GM19452 (cell line): Measurements from ENCODE around the gene SH2D3A.
"Not testable (repeated sequence)": the region's sequence is repeated elsewhere in the genome, so short reads cannot be mapped to it uniquely, and the experiment has no call there.

Source experiments
- ATAC-seq: cut with Tn5 transposase; IDR thresholded peaks from one replicate; pipeline ENCODE4 v1.9.1; 2021; ENCODE audit not compliant: unreplicated experiment

Gene SH2D3A

GRCh38 chr19:6710273-6711077 lies 56.8 kb downstream of the SH2D3A start:
- no peak for ATAC-seq

DNA sequence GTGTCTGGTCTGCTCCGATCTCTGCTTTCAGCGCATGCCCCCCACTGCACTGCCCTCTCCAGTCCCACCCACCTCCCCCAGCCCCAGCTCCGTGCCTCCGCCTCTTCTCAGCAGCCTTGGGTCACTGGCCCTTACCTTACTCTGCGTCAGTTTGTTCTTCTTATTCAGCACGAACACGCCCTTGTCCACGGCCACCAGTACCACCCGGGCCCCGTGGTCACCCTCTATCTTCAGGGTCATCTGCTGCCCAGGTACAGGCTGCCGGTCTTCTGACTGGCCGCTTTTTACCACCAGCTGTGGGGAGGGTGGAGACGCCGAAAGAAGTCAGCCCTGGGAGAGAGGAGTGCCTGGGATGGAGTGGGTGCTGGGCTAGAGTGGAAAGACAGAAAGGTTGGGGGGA lies 57.7 kb downstream of the SH2D3A start:
- ATAC-seq: no peak

- ATAC-seq: not testable (repeated sequence)
These were observed 58.3 kb downstream of the SH2D3A start for GRCh38 chr19:6708913-6709312.

GRCh38 chr19:6708346-6708745 lies 58.9 kb downstream of the SH2D3A start:
- ATAC-seq: no peak

DNA sequence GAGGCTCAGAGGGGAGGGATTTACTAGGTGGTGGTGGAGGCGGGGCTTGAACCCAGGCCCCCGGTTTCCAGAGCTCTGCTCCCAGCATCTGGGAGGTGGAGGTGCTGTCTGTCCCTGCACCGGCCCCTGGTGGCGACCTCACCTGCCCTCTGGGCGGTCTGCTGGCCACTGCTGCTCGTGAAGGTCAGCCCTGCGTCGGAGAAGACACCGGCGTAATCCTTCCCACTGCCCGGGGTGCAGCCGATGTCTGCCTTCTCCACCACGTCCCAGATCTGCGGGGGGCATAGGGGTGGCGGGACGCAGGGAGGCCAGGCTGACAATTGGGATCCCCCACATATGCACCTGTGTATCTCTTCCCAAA lies 59.6 kb downstream of the SH2D3A start:
- no peak for ATAC-seq

GRCh38 chr19:6707011-6707657 lies 60.1 kb downstream of the SH2D3A start:
- ATAC-seq: no peak

- ATAC-seq: no peak
These were observed 60.6 kb downstream of the SH2D3A start for GRCh38 chr19:6706633-6706958.

DNA sequence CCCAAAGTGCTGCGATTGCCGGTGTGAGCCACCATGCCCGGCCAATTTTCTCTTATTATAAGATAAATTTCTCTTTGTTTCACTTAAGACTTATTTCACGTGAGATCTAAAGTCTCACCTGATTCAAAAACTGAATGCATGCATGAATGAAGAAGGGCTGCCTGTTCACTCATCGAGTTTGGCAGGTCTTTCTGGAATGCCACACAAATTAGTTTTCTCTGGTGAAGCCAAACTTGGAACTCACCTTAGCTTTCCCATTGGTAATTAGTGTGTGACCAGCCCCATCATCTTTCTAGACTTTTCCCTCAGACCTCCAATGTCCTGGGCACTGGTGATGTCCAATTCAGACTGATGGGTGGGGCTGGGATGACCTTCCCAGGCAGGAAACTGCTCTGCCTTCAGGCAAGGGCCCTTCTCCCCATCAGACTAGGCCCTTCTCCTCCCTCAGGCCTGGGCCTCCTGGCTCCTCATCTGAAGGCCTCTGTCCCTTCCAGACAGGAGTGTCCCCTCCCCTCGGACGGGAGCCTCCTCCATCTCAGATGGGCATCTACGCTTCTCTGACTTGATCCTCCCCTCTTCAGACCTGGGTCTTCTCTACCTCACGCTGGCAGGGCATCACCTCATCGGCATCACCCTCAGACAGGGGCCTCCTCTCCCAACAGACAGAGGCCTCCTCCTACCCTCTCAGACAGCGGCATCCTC lies 61.2 kb downstream of the SH2D3A start:
- ATAC-seq: no peak
